ENCODE results near the gene UBA1.

Gene UBA1

DNA sequence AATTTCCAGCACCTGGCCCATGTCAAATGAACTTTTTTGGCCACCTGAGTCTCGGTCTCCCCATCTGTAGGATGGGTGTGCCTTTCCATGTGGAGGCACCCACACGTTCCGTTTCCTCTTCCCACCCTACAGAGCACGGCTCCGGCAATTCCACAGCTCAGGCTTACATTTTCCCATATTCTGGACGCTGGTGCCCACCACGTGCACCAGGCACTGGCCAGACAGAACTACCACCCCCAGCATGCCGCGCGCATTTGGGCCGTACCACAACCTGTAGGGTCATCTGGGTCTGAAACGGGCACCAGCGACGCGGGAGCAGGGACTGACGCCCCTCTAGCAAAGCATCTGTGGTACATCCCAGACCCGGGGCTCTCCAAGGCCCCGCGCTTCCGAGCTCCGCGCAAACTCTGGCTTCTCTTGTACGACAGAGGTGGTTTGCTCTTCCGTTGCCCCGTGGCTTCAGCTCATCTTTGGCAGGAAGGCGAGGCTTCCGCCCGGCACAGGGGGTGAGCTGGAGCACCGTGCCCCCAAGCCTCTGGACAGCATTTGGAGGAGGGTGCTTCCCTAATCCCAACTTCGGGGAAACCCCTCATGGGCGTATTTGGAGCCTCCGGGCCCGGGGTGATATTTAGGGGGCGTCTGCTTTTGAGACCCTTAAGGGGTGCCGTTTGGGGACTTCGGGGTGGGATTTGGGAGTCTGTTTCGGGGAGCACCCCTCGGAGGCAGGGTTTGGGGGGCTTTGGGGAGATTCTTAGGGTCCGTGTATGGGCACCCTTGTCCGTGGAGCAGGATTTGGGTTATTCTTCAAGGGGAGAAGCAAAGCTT, 3.0 kb upstream of the UBA1 start:
- DNase-seq, result peak; percentile 93

DNA sequence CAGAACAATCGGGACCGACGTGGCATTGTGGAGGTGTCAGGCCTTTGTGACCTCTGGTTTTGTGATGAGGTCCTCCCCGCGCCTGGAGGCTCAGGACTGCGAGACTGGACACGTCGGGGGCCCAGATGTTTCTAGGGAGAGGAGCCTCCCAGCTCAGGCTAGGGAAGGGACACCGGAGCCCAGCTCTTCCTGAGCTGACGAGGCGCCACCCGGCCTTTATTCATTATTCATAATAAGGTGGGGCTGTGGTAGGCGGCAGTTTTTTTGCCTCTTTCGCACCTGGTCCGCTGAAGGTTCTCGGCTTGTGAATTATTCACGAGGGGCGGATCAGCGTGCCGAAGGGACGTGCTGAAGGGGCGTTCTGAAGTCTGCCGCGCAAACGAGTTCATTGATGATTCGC, 2.3 kb upstream of the UBA1 start:
- peak; percentile 34 for DNase-seq

DNA sequence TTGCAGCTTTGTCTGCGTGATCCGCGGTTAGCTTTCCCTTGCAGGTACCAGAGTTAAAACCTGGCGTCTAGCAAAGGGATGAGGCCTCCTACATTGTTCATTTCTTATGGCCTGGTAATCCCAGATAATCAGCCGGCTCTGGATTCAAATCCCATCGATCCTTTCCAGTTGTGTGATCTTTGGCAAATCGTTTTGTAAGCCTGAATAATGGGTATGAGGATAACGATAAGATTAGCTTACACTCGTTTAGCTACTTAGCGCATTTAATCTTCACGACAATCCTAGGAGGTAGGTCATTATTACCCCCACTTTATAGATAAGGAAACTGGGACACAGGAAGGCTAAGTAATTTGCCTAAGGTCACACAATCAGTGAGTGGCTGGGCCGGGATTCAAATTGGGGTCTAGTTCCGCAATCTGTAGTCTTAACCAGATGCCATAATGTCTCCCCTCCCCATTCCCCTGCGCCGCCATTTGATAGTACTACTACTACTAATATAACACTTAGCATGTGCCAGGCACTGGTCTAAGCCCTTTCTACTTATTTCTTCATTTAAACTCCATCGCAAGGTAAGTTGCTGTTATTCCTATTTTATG, 1.7 kb upstream of the UBA1 start:
- peak; percentile 29 for DNase-seq

GRCh38 chrX:47194194-47194787, 662 bp downstream of the UBA1 start:
- DNase-seq, result no peak

DNA sequence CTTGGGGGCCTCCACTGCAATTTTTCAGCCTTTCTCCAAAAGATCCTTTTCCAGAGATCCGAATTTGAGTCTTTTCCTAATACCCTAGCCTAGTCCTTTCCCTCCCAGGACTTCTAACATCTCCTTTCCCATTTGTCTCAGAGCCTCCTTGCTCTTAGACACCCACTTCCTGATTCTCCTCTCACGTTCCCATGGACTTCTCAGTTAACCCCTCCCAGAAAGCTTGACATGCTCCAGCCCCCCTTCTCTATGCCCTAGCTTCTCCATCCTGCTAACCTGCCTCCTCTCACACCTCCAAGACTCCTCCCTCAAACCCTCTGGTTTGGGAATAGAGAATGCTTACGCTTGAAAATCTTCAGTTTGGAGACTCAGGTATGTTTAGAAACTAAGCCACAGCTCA, 2.5 kb downstream of the UBA1 start:
- no peak for DNase-seq

DNA sequence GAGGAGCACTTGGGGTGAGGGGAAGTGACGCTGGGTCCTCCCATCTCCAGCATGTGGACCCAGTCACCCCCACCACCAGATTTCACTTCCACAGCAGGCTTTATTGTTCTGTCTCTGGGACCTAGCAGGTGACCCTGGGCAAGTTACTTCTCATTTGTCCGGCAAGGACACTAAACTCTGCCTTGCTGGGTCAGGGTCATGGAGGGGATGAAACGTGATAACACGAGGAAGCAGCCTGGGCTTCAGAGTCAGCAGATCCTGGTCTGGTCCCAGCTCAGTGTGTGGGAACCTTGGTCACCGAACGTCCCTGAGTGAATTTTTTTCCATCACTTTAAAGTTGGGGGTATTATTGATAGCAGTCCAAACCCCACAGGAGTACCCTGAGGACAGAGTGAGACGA, 3.9 kb downstream of the UBA1 start:
- DNase-seq, result no peak

- no peak for DNase-seq
Observed at GRCh38 chrX:47198026-47198686, 4.5 kb downstream of the UBA1 start.

DNA sequence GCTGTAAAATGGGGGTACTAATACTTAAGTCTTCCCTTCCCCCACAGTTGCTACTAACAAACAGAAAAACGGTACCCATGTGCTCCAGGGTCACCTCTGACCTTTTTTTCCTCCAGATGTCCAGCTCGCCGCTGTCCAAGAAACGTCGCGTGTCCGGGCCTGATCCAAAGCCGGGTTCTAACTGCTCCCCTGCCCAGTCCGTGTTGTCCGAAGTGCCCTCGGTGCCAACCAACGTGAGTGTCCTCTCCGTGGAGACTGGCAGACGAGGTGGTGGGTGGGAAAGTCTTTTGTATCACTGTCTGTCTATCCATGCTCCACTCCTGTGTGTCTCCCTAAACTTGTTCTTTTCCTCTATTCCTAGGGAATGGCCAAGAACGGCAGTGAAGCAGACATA, 5.1 kb downstream of the UBA1 start:
- no peak for DNase-seq

DNA sequence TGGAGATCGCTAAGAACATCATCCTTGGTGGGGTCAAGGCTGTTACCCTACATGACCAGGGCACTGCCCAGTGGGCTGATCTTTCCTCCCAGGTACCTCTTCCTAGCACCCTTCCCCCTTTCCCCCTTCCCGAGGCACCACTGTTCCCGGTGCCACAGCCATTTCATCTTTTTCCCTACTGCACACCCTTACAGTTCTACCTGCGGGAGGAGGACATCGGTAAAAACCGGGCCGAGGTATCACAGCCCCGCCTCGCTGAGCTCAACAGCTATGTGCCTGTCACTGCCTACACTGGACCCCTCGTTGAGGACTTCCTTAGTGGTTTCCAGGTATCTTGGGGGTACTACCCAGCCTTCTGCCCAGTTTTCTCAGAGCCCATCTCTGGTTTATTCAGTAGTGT, 5.7 kb downstream of the UBA1 start:
- no peak for DNase-seq

GRCh38 chrX:47200385-47201150, 6.9 kb downstream of the UBA1 start:
- no peak for DNase-seq

DNA sequence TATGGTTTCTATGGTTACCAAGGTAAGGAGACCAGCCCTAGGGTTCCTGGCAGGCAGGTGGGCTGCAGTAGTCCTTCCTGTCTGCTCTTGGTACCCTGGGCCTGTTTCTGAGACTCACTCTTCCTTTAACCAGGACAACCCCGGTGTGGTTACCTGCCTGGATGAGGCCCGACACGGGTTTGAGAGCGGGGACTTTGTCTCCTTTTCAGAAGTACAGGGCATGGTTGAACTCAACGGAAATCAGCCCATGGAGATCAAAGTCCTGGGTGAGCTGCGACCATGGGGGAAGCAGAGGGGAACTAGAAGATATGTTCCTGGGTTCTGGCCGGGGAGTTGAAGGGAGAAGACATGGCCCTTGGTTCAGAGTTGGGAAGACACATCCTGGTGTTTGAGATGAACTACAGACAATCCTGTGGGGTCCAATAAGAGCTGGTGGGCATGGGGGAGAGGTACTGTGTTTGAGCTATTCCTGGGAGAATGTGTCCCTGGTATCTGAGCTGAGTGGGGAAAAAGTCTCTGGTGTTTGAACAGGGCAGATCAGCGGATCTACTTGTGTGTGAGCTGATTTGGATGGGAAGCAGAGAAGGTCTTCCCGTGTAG, 7.8 kb downstream of the UBA1 start:
- no peak for DNase-seq

- DNase-seq, result no peak
Observed at GRCh38 chrX:47202316-47202715, 8.7 kb downstream of the UBA1 start.

- DNase-seq, result no peak
Observed at GRCh38 chrX:47202877-47203276, 9.2 kb downstream of the UBA1 start.

DNA sequence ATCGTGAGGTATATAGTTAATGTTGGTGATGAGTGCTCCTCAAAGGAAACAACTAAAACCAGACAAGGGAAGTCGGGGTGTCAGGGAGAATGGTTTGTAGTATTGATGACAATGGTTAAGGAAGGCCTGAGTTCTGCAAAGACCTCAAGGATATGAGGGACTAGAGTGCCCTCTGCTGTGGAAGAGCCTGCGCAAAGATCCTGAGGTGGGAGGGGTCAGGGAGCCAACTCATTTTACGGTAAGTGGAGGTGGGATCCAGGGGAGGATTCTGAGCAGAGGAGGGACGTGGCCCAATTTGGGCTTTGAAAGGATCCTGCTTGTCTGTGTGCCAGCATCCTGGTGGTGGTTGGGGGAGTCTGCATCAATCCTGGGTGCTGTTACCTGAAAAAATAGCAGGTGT, 11.3 kb downstream of the UBA1 start:
- no peak for DNase-seq

DNA sequence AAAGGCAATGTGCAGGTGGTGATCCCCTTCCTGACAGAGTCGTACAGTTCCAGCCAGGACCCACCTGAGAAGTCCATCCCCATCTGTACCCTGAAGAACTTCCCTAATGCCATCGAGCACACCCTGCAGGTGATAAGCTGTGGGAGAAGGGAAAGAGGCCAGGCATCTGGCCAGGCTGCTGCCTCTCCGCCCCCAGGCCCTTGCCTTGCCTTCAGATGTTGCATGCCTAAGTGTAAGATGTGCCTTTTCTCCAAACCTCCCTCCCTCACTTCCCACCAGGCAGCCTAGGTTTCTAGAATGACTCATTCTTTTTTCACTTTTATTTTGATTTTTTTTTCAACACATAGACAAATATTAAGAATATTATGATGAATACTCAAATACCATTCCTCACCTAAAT, 12.7 kb downstream of the UBA1 start:
- no peak for DNase-seq

DNA sequence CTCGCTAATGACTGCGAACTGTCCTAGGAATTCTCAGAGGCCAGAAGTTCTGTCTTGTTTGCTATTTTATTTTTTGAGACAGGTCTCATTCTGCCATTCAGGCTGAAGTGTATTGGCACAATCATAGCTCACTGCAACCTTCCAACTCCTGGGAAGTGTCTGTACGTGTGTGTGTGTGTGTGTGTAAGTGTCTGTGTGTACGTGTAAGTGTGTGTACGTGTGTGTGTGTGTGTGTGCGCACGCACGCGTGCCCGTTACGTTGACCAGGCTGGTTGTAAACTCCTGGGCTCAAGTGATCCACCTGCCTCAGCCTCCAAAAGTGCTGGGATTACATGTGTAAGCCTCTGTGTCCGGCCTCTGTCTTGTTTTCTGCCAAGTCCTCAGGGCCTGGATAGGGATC, 14.5 kb downstream of the UBA1 start:
- no peak for DNase-seq

DNA sequence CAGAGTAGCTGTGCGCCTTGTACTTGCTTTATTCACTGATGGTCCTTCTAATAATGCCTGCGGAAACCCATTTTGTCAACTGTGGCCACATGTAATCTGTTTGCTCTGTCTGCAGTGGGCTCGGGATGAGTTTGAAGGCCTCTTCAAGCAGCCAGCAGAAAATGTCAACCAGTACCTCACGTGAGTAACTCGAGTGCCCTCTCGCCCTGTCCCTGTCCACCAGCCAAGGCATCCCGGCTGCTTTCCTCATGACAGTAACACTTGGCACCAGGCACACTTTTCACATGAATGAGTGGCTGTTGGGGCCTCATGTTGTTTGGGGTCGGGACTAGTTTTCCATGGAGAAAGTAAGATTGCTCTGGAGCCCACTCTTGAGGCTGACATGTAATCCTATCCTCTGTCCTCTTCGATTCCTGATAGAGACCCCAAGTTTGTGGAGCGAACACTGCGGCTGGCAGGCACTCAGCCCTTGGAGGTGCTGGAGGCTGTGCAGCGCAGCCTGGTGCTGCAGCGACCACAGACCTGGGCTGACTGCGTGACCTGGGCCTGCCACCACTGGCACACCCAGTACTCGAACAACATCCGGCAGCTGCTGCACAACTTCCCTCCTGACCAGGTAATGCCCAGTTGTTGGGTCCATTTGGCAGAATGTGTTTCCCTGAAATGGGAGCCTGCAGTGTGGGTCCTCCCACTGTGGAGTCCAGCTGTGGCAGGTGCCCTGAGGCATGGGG, 16.0 kb downstream of the UBA1 start:
- no peak for DNase-seq

DNA sequence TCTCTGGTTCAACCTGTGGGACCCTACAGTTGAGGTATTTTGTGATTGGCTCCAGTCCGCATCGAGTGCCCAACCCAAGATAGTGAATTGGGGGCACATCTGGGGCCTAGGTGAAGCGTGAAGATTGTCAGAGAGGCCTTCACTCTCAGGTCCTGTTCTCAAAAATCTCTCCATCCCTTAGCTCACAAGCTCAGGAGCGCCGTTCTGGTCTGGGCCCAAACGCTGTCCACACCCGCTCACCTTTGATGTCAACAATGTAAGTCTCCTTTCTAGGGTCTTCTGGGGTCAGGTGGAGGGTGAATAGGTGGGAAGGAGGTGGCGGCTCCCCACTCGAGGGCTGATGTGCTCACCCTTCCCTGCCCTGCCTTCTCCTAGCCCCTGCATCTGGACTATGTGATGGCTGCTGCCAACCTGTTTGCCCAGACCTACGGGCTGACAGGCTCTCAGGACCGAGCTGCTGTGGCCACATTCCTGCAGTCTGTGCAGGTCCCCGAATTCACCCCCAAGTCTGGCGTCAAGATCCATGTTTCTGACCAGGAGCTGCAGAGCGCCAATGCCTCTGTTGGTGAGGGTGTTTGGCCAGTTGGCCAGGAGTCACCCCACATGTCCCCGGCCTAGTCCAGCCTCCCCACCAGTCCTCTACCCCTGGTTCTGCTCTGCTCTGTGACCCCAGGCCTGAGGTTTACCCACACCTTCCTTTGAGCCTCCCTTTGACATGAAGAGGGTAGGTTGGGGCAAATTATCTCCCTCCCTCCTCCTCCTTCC, 17.2 kb downstream of the UBA1 start:
- no peak for DNase-seq

GRCh38 chrX:47212381-47213293, 19.0 kb downstream of the UBA1 start:
- no peak for DNase-seq

Data from OCI-M1 (cell line).